ENCODE results near the gene AOC2. TPM values are rescaled to one million over a fixed set of nuclear protein-coding genes. Genes with fewer than 3 reads are reported as not detected.

AOC2 gene
- total and polyA plus RNA-seq, 4 donors, result 0.17 to 2.4 (median 0.41) TPM

DNA sequence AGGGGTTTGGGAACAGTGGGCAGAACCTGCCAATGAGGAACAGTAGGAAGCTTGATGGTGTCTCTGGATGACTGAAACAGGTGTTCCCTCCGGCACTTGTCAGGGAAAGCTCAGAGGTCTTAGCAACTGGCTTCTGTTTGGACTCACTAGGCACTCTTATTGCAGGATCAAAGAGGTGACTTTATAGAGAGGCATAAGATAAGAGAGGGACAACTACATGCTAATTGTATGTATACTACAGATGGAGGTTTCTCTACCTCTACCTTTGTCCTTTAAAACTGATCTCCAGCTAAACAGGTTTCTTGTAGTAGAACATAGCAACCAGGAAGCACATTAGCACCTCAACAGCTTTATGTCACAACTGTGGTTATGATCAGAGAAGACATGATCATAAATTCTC is 38.1 kb upstream of the AOC2 start (continued):
- TF ChIP-seq, protein P1, sequence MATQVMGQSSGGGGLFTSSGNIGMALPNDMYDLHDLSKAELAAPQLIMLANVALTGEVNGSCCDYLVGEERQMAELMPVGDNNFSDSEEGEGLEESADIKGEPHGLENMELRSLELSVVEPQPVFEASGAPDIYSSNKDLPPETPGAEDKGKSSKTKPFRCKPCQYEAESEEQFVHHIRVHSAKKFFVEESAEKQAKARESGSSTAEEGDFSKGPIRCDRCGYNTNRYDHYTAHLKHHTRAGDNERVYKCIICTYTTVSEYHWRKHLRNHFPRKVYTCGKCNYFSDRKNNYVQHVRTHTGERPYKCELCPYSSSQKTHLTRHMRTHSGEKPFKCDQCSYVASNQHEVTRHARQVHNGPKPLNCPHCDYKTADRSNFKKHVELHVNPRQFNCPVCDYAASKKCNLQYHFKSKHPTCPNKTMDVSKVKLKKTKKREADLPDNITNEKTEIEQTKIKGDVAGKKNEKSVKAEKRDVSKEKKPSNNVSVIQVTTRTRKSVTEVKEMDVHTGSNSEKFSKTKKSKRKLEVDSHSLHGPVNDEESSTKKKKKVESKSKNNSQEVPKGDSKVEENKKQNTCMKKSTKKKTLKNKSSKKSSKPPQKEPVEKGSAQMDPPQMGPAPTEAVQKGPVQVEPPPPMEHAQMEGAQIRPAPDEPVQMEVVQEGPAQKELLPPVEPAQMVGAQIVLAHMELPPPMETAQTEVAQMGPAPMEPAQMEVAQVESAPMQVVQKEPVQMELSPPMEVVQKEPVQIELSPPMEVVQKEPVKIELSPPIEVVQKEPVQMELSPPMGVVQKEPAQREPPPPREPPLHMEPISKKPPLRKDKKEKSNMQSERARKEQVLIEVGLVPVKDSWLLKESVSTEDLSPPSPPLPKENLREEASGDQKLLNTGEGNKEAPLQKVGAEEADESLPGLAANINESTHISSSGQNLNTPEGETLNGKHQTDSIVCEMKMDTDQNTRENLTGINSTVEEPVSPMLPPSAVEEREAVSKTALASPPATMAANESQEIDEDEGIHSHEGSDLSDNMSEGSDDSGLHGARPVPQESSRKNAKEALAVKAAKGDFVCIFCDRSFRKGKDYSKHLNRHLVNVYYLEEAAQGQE (IDR thresholded peaks at IDR 0.05), result no peak
- TF ChIP-seq HNF4A (conservative IDR thresholded peaks at IDR 0.05) (no peak), RAD21 (IDR thresholded peaks at IDR 0.05) (no peak), YY1 (IDR thresholded peaks at IDR 0.05) (no peak), FOXA1 (IDR thresholded peaks at IDR 0.05) (no peak), FOXA2 (IDR thresholded peaks at IDR 0.05) (no peak)
- TF ChIP-seq, protein P2, sequence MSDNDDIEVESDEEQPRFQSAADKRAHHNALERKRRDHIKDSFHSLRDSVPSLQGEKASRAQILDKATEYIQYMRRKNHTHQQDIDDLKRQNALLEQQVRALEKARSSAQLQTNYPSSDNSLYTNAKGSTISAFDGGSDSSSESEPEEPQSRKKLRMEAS (IDR thresholded peaks at IDR 0.05), result no peak

DNA sequence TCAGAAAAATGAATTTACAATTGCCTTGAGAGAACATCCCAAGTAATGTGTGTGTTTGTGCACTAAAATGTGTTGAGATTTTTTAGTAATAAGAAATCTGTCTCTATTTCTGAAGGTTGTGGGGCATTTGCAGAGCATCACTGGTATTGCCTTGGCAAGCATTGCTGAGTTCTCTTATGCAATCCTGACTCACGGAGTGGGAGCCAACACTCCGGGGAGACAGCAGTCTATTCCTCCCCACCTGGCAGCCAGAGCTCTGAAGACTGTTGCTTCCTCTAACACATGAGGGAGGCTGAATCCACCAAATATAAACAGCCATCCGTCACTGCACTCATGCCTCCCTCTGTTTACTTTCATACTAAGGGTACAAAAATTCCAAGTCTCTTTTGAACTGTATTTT is 35.1 kb upstream of the AOC2 start:
- Histone ChIP-seq H3K27me3 (ENCODE audit: control insufficient read depth in 4 of 4, insufficient read depth in 4 of 4, low read length in 3 of 4) (no peaks in the 10 kb centered on the region), H3K9ac (ENCODE audit: low read depth in 1 of 2, low read length in 2 of 2) (no peak overlapping the region), H3K4me1 (ENCODE audit: control insufficient read depth in 4 of 4, insufficient read depth in 4 of 4, low read length in 3 of 4) (peaks cover 0 to 14% (median 5%) of the 10 kb centered on the region in 4 donors), H3K36me3 (ENCODE audit: control insufficient read depth in 4 of 4, insufficient read depth in 3 of 4, low read depth in 1 of 4, low read length in 3 of 4) (peaks cover 4 to 22% (median 19%) of the 10 kb centered on the region in 4 donors), H3K27ac (ENCODE audit: low read depth in 1 of 2, low read length in 2 of 2) (no peak overlapping the region), H3K9me3 (ENCODE audit: control insufficient read depth in 4 of 4, low read length in 3 of 4) (no peaks in the 10 kb centered on the region), H3K4me3 (ENCODE audit: low read depth in 1 of 3, low read length in 3 of 3) (no peak overlapping the region)
- 33% methylated on average over 3 of the region's 3 CpGs for WGBS
- no peak for DNase-seq (ENCODE audit: low spot score)
- TF ChIP-seq HNF4G (IDR thresholded peaks at IDR 0.05) (no peak), TAF1 (conservative IDR thresholded peaks at IDR 0.05) (no peak), RAD21 (IDR thresholded peaks at IDR 0.05) (peak in 1 of 2 donors; percentile 21), GABPA (IDR thresholded peaks at IDR 0.05 in 1 of 2, conservative IDR thresholded peaks at IDR 0.05 in 1 of 2) (peak in 1 of 2 donors; percentile 31), RXRA (IDR thresholded peaks at IDR 0.05) (no peak)
- TF ChIP-seq, protein P1 (IDR thresholded peaks at IDR 0.05), result no peak
- TF ChIP-seq, protein P3, sequence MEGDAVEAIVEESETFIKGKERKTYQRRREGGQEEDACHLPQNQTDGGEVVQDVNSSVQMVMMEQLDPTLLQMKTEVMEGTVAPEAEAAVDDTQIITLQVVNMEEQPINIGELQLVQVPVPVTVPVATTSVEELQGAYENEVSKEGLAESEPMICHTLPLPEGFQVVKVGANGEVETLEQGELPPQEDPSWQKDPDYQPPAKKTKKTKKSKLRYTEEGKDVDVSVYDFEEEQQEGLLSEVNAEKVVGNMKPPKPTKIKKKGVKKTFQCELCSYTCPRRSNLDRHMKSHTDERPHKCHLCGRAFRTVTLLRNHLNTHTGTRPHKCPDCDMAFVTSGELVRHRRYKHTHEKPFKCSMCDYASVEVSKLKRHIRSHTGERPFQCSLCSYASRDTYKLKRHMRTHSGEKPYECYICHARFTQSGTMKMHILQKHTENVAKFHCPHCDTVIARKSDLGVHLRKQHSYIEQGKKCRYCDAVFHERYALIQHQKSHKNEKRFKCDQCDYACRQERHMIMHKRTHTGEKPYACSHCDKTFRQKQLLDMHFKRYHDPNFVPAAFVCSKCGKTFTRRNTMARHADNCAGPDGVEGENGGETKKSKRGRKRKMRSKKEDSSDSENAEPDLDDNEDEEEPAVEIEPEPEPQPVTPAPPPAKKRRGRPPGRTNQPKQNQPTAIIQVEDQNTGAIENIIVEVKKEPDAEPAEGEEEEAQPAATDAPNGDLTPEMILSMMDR (IDR thresholded peaks at IDR 0.05; ENCODE audit: low read depth, low read length, missing input control), result no peak

Data from liver (tissue), 9 donors.